WTC11 (cell line): ENCODE results near the gene TBCEL. TPM values are rescaled to one million over a fixed set of nuclear protein-coding genes. Genes with fewer than 3 reads are reported as not detected.

Experiments used
- ATAC-seq: fragments of 200-7000 bp; cut with Tn5 transposase; 2 replicates; pipeline ENCODE4 v1.10.0; 2021; ENCODE audit warnings: mild to moderate bottlenecking, moderate library complexity
- Bru-seq: library from RNA; stranded (reverse); fragments of 400-500 nt; gene quantifications from one replicate; lab custom pipeline; 2021; lab: Mats Ljungman, UMichigan
- CTCF ChIA-PET: fragments of 300-600 bp; sonication (Branson Sonifier 250); formaldehyde crosslinking; loops from one replicate; lab custom pipeline; 2021; ENCODE audit warnings: antibody characterized with exemption; lab: Charles Lee
- POLR2A ChIA-PET: fragments of 350-600 bp; sonication (Branson Sonifier 250); formaldehyde crosslinking; loops from one replicate; lab custom pipeline; 2021; ENCODE audit warnings: antibody characterized with exemption; lab: Charles Lee
- DNase-seq: peaks from one replicate; pipeline ENCODE4 v3.0.0; 2021; ENCODE audit warnings: low spot score
- H3K27ac Mint-ChIP-seq: 2 replicates; pipeline ENCODE4 v1.8.0; 2021; ENCODE audit warnings: mixed read lengths
- H3K27me3 Mint-ChIP-seq: 2 replicates; pipeline ENCODE4 v1.8.0; 2021; ENCODE audit warnings: low read depth, mild to moderate bottlenecking, moderate library complexity, mixed read lengths
- H3K36me3 Mint-ChIP-seq: 2 replicates; pipeline ENCODE4 v1.8.0; 2021; ENCODE audit warnings: mixed read lengths
- H3K4me1 Mint-ChIP-seq: 2 replicates; pipeline ENCODE4 v1.8.0; 2022; ENCODE audit warnings: mixed read lengths
- H3K4me3 Mint-ChIP-seq: 2 replicates; pipeline ENCODE4 v1.8.0; 2021; ENCODE audit warnings: mild to moderate bottlenecking, moderate library complexity, mixed read lengths
- H3K9me3 Mint-ChIP-seq: 2 replicates; pipeline ENCODE4 v1.8.0; 2021; ENCODE audit warnings: mixed read lengths
- EMX1 ChIP-seq: fragments of 250-450 bp; sonication (Bioruptor Pico); IDR thresholded peaks from 2 replicates; pipeline ENCODE4 v1.8.0; 2021; ENCODE audit warnings: mild to moderate bottlenecking
- ESRRA ChIP-seq: sonication (generic); formaldehyde crosslinking; IDR thresholded peaks from 2 replicates; pipeline ENCODE4 v1.8.1; 2022; ENCODE audit warnings: mild to moderate bottlenecking, missing genetic modification reagents, borderline replicate concordance
- FOXK1 ChIP-seq: sonication (generic); formaldehyde crosslinking; IDR thresholded peaks from 2 replicates; pipeline ENCODE4 v1.8.0; 2022; ENCODE audit warnings: mild to moderate bottlenecking, moderate library complexity, missing genetic modification reagents
- FOXP1 ChIP-seq: sonication (generic); formaldehyde crosslinking; IDR thresholded peaks from 2 replicates; pipeline ENCODE4 v1.8.0; 2022; ENCODE audit warnings: missing genetic modification reagents, mild to moderate bottlenecking, moderate library complexity, borderline replicate concordance
- GABPB1 ChIP-seq: sonication (generic); formaldehyde crosslinking; IDR thresholded peaks from 2 replicates; pipeline ENCODE4 v1.8.1; 2023; ENCODE audit warnings: mild to moderate bottlenecking, missing genetic modification reagents
- NR2C2 ChIP-seq: sonication (generic); formaldehyde crosslinking; IDR thresholded peaks from 2 replicates; pipeline ENCODE4 v1.8.0; 2022; ENCODE audit warnings: mild to moderate bottlenecking, missing genetic modification reagents
- SP1 ChIP-seq: sonication (generic); formaldehyde crosslinking; conservative IDR thresholded peaks from 2 replicates; pipeline ENCODE4 v1.8.1; 2022; ENCODE audit warnings: missing genetic modification reagents
- TEAD1 ChIP-seq: sonication (generic); formaldehyde crosslinking; IDR thresholded peaks from 2 replicates; pipeline ENCODE4 v1.8.0; 2022; ENCODE audit warnings: mild to moderate bottlenecking, missing genetic modification reagents
- long read RNA-seq, 3 experiments: library from RNA in 1 of 3; library from capped mRNA in 1 of 3; library from polyadenylated mRNA in 1 of 3; unstranded in 2 of 3; stranded (forward) in 1 of 3; transcript quantifications; one replicate each; pipeline ENCODE4 v2.0.0, GENCODE V29; 2021
- total RNA-seq: library from RNA; stranded (reverse); gene quantifications from 3 replicates; pipeline ENCODE4 v1.2.3, GENCODE V29; 2021
- TF ChIP-seq, protein P1 (sequence below): sonication (generic); formaldehyde crosslinking; IDR thresholded peaks from 2 replicates; pipeline ENCODE4 v1.8.1; 2022; ENCODE audit warnings: mild to moderate bottlenecking, moderate library complexity, missing genetic modification reagents
- TF ChIP-seq, protein P2 (sequence below): sonication (generic); formaldehyde crosslinking; IDR thresholded peaks from 2 replicates; pipeline ENCODE4 v1.8.0; 2022; ENCODE audit warnings: mild to moderate bottlenecking, missing genetic modification reagents
- TF ChIP-seq, protein P3 (sequence below): sonication (generic); formaldehyde crosslinking; IDR thresholded peaks from 2 replicates; pipeline ENCODE4 v1.8.0; 2023; ENCODE audit warnings: missing genetic modification reagents, mild to moderate bottlenecking, borderline replicate concordance
- TF ChIP-seq, protein P4 (sequence below): sonication (generic); formaldehyde crosslinking; IDR thresholded peaks from 2 replicates; pipeline ENCODE4 v1.8.1; 2023; ENCODE audit warnings: mild to moderate bottlenecking, moderate library complexity, missing genetic modification reagents
- TF ChIP-seq, protein P5 (sequence below): sonication (generic); formaldehyde crosslinking; IDR thresholded peaks from 2 replicates; pipeline ENCODE4 v1.8.1; 2023; ENCODE audit warnings: mild to moderate bottlenecking, missing genetic modification reagents, borderline replicate concordance
- TF ChIP-seq, protein P6 (sequence below): sonication (generic); formaldehyde crosslinking; IDR thresholded peaks from 2 replicates; pipeline ENCODE4 v1.8.1; 2023; ENCODE audit warnings: mild to moderate bottlenecking, missing genetic modification reagents, moderate library complexity
- TF ChIP-seq, protein P7 (sequence below): sonication (generic); formaldehyde crosslinking; IDR thresholded peaks from 2 replicates; pipeline ENCODE4 v1.8.0; 2022; ENCODE audit warnings: mild to moderate bottlenecking, missing genetic modification reagents

TBCEL gene, protein sequence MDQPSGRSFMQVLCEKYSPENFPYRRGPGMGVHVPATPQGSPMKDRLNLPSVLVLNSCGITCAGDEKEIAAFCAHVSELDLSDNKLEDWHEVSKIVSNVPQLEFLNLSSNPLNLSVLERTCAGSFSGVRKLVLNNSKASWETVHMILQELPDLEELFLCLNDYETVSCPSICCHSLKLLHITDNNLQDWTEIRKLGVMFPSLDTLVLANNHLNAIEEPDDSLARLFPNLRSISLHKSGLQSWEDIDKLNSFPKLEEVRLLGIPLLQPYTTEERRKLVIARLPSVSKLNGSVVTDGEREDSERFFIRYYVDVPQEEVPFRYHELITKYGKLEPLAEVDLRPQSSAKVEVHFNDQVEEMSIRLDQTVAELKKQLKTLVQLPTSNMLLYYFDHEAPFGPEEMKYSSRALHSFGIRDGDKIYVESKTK
- 9.5 to 14.3 TPM (median 13.6 TPM) in 3 replicates for total RNA-seq
- Bru-seq, nascent RNA, result percentile 89 among the genes with signal in this experiment
- long read RNA-seq, experiment 1, full-length matches to known transcripts, result 32 of 40 reads
- long read RNA-seq, experiment 1, partial matches to known transcripts, result 0 of 40 reads
- long read RNA-seq, experiment 1, other reads (novel, unspliced or antisense), result 8 of 40 reads
- long read RNA-seq, experiment 2, full-length matches to known transcripts, result 1 of 2 reads
- long read RNA-seq, experiment 2, partial matches to known transcripts, result 0 of 2 reads
- long read RNA-seq, experiment 2, other reads (novel, unspliced or antisense), result 1 of 2 reads
- long read RNA-seq, experiment 3, result 0 reads

DNA sequence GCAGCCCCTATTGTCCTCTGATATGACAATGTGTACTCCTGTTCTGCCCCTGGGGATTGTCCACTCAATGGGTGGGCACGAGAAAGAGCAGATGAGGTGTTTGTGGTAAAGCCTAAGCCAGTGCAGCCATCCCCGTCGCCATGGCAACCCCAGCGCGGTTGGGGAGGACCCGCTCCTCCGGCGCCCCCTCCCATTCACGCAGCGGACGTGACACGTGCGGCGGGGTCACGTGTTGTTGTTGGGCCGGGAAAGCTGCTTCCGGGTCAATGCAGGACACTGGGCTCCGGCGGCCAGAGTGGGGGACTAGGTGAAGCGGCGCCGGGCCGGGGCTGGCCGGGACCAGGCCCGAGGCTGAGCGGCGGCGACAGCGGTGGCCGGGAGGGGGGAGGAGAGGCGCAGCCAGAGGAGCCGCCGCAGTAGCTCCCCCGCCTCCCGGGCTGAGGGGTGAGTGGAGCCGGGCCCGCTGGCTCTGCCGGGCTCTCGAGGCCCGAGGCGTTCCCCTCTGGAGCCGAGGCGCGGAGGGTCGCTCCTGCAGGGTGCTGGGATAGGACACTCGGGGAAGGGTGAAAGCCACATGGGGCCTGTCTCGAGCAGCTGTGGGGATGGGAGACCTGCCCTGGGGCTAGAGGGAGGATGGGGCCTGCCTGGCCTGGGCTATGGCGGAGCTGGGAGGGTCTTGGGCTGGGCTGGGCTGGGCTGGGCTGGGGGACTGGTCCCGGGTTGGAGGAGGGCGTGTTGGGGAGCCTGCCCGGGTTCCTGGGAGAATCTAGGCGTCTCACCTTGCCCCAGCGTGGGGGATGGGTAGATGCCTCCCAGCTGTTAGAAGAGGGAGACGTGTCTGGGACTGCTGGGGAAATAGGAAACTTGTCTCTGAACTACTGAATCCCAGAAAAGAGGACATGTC is at the start of gene TBCEL:
TSS of gene TBCEL (plus strand) at position 255 of the 904 bp plus-strand sequence. CDS start 21,589 bp downstream, outside the sequence.
- Mint-ChIP-seq H3K36me3 (no peaks in the 10 kb centered on the region), H3K4me1 (peaks cover 12% of the 10 kb centered on the region), H3K27me3 (no peaks in the 10 kb centered on the region), H3K9me3 (peaks cover 7% of the 10 kb centered on the region; the same call in 1 of the 2 replicates), H3K27ac (peak within 1 kb of the TSS; percentile 65), H3K4me3 (peak within 1 kb of the TSS; percentile 72)
- ChIA-PET CTCF (interaction anchor here (1.0 to 2.1 kb wide), 4 partner anchors 40 to 95 kb away, joined by 3 to 8 read pairs (median 4); no protein-coding TSS in a partner anchor), POLR2A (interaction anchor here (0.7 kb wide), 1 partner anchor 18 kb away, joined by 3 read pairs; no protein-coding TSS in a partner anchor)
- DNase-seq (peak; percentile 96), ATAC-seq (peak; percentile 94)
- TF ChIP-seq, protein P1, sequence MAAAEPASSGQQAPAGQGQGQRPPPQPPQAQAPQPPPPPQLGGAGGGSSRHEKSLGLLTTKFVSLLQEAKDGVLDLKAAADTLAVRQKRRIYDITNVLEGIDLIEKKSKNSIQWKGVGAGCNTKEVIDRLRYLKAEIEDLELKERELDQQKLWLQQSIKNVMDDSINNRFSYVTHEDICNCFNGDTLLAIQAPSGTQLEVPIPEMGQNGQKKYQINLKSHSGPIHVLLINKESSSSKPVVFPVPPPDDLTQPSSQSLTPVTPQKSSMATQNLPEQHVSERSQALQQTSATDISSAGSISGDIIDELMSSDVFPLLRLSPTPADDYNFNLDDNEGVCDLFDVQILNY, result 0 out of 2 replicates have a peak, but pooled peaks have one; percentile 31
- TF ChIP-seq, protein P2, sequence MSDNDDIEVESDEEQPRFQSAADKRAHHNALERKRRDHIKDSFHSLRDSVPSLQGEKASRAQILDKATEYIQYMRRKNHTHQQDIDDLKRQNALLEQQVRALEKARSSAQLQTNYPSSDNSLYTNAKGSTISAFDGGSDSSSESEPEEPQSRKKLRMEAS (CRISPR knock-in tag), result peak; percentile 98
- peak; percentile 80; the same call in 1 of the 2 replicates for TF ChIP-seq TEAD1 (CRISPR knock-in tag)
- TF ChIP-seq, protein P3, sequence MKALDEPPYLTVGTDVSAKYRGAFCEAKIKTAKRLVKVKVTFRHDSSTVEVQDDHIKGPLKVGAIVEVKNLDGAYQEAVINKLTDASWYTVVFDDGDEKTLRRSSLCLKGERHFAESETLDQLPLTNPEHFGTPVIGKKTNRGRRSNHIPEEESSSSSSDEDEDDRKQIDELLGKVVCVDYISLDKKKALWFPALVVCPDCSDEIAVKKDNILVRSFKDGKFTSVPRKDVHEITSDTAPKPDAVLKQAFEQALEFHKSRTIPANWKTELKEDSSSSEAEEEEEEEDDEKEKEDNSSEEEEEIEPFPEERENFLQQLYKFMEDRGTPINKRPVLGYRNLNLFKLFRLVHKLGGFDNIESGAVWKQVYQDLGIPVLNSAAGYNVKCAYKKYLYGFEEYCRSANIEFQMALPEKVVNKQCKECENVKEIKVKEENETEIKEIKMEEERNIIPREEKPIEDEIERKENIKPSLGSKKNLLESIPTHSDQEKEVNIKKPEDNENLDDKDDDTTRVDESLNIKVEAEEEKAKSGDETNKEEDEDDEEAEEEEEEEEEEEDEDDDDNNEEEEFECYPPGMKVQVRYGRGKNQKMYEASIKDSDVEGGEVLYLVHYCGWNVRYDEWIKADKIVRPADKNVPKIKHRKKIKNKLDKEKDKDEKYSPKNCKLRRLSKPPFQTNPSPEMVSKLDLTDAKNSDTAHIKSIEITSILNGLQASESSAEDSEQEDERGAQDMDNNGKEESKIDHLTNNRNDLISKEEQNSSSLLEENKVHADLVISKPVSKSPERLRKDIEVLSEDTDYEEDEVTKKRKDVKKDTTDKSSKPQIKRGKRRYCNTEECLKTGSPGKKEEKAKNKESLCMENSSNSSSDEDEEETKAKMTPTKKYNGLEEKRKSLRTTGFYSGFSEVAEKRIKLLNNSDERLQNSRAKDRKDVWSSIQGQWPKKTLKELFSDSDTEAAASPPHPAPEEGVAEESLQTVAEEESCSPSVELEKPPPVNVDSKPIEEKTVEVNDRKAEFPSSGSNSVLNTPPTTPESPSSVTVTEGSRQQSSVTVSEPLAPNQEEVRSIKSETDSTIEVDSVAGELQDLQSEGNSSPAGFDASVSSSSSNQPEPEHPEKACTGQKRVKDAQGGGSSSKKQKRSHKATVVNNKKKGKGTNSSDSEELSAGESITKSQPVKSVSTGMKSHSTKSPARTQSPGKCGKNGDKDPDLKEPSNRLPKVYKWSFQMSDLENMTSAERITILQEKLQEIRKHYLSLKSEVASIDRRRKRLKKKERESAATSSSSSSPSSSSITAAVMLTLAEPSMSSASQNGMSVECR (CRISPR knock-in tag), result peak; percentile 82; the same call in 1 of the 2 replicates
- peak; percentile 81 for TF ChIP-seq GABPB1 (CRISPR knock-in tag)
- TF ChIP-seq NR2C2, result peak; percentile 94
- TF ChIP-seq FOXK1 (CRISPR knock-in tag), result peak; percentile 100
- TF ChIP-seq, protein P4, sequence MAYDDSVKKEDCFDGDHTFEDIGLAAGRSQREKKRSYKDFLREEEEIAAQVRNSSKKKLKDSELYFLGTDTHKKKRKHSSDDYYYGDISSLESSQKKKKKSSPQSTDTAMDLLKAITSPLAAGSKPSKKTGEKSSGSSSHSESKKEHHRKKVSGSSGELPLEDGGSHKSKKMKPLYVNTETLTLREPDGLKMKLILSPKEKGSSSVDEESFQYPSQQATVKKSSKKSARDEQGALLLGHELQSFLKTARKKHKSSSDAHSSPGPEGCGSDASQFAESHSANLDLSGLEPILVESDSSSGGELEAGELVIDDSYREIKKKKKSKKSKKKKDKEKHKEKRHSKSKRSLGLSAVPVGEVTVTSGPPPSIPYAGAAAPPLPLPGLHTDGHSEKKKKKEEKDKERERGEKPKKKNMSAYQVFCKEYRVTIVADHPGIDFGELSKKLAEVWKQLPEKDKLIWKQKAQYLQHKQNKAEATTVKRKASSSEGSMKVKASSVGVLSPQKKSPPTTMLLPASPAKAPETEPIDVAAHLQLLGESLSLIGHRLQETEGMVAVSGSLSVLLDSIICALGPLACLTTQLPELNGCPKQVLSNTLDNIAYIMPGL (CRISPR knock-in tag), result peak; percentile 77; the same call in 1 of the 2 replicates
- no peak for TF ChIP-seq EMX1 (CRISPR knock-in tag)
- TF ChIP-seq ESRRA, result 0 out of 2 replicates have a peak, but pooled peaks have one; percentile 55
- TF ChIP-seq FOXP1, result peak; percentile 46; the same call in 1 of the 2 replicates
- TF ChIP-seq SP1 (CRISPR knock-in tag), result peak; percentile 65
- TF ChIP-seq, protein P5, sequence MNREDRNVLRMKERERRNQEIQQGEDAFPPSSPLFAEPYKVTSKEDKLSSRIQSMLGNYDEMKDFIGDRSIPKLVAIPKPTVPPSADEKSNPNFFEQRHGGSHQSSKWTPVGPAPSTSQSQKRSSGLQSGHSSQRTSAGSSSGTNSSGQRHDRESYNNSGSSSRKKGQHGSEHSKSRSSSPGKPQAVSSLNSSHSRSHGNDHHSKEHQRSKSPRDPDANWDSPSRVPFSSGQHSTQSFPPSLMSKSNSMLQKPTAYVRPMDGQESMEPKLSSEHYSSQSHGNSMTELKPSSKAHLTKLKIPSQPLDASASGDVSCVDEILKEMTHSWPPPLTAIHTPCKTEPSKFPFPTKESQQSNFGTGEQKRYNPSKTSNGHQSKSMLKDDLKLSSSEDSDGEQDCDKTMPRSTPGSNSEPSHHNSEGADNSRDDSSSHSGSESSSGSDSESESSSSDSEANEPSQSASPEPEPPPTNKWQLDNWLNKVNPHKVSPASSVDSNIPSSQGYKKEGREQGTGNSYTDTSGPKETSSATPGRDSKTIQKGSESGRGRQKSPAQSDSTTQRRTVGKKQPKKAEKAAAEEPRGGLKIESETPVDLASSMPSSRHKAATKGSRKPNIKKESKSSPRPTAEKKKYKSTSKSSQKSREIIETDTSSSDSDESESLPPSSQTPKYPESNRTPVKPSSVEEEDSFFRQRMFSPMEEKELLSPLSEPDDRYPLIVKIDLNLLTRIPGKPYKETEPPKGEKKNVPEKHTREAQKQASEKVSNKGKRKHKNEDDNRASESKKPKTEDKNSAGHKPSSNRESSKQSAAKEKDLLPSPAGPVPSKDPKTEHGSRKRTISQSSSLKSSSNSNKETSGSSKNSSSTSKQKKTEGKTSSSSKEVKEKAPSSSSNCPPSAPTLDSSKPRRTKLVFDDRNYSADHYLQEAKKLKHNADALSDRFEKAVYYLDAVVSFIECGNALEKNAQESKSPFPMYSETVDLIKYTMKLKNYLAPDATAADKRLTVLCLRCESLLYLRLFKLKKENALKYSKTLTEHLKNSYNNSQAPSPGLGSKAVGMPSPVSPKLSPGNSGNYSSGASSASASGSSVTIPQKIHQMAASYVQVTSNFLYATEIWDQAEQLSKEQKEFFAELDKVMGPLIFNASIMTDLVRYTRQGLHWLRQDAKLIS (CRISPR knock-in tag), result no peak
- TF ChIP-seq, protein P6, sequence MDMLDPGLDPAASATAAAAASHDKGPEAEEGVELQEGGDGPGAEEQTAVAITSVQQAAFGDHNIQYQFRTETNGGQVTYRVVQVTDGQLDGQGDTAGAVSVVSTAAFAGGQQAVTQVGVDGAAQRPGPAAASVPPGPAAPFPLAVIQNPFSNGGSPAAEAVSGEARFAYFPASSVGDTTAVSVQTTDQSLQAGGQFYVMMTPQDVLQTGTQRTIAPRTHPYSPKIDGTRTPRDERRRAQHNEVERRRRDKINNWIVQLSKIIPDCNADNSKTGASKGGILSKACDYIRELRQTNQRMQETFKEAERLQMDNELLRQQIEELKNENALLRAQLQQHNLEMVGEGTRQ (CRISPR knock-in tag), result peak; percentile 99
- TF ChIP-seq, protein P7, sequence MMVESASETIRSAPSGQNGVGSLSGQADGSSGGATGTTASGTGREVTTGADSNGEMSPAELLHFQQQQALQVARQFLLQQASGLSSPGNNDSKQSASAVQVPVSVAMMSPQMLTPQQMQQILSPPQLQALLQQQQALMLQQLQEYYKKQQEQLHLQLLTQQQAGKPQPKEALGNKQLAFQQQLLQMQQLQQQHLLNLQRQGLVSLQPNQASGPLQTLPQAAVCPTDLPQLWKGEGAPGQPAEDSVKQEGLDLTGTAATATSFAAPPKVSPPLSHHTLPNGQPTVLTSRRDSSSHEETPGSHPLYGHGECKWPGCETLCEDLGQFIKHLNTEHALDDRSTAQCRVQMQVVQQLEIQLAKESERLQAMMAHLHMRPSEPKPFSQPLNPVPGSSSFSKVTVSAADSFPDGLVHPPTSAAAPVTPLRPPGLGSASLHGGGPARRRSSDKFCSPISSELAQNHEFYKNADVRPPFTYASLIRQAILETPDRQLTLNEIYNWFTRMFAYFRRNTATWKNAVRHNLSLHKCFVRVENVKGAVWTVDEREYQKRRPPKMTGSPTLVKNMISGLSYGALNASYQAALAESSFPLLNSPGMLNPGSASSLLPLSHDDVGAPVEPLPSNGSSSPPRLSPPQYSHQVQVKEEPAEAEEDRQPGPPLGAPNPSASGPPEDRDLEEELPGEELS (CRISPR knock-in tag), result peak; percentile 90
